ENCODE results near the gene PDHX.

PDHX gene

DNA sequence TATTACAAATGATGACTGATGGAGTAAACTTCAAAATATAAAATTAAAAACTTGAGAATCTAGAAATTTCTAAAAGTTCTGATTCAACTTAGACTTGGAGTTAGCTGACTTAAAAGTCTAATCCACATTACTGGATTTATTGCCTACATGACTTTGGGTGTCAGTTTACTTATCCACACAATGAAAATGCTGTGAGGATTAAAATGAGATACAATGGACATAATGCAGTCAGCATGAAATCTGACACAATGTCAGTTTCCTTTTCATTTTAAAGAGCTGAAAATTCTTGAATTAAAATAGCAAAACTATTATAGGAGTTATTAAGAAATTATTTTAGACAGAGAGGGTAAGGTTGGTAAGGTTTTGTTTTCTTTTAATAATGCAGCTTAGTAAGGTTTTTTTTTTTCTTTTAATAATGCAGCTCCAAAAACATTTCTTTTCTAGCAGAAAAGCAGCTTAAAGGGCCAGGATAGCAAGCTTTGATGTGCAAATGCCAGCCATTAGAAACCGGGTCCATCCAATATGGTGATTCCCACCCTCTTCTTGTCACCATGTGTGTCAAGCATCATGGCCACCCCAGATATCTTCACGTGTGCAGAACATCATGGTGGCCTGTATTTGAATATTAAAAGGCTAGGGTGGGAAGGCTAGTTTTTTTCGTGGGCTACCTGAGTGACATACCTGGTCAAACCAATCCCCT, 19.1 kb upstream of the PDHX start:
- TF ChIP-seq, protein P1, sequence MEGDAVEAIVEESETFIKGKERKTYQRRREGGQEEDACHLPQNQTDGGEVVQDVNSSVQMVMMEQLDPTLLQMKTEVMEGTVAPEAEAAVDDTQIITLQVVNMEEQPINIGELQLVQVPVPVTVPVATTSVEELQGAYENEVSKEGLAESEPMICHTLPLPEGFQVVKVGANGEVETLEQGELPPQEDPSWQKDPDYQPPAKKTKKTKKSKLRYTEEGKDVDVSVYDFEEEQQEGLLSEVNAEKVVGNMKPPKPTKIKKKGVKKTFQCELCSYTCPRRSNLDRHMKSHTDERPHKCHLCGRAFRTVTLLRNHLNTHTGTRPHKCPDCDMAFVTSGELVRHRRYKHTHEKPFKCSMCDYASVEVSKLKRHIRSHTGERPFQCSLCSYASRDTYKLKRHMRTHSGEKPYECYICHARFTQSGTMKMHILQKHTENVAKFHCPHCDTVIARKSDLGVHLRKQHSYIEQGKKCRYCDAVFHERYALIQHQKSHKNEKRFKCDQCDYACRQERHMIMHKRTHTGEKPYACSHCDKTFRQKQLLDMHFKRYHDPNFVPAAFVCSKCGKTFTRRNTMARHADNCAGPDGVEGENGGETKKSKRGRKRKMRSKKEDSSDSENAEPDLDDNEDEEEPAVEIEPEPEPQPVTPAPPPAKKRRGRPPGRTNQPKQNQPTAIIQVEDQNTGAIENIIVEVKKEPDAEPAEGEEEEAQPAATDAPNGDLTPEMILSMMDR (IDR thresholded peaks at IDR 0.05; ENCODE audit: insufficient read depth, low read depth, low read length, missing control alignments), result no peak
- no peak for DNase-seq (ENCODE audit: low read depth)
- H3K4me3 ChIP-seq (ENCODE audit: low read depth, low read length), result no peak overlapping the region

DNA sequence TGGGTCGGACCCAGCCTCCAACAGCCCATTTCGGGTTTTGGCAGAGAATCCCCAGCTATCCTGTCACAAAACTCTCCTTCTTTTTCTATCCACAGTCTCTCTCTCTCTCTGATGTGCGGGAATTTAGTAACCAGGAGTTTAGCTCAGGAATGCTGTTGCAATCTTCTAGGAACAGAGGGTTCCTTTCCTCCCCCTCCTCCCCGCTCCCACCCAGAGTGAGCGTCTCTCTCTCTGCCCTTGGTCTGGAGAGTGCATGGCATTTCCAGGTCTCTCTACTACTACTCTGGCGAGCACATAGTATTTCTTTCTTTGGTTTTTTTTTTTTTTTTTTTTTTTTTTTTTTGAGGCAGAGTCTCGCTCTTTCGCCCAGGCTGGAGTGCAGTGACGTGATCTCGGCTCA, 17.9 kb upstream of the PDHX start:
- no peak for DNase-seq (ENCODE audit: low read depth)
- TF ChIP-seq, protein P1 (IDR thresholded peaks at IDR 0.05; ENCODE audit: insufficient read depth, low read depth, low read length, missing control alignments), result no peak

DNA sequence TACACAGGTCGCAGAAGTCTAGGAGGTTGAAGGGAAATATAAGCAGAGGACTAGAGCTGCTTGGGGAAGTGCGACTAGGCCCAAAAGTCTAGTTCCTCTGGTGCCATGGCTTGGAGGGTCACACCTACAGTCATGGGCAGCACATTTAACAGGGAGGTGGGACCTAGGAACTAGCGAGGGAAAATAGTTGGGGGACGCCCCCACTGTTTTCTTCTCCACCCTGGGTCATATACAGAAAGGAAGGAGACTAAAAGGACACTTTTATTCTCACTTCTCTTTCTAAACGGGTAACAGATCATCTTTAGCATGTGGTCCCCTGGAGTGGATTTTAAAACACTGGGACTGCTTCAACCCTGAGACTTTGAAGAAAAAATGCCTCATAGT, 16.8 kb upstream of the PDHX start:
- TF ChIP-seq, protein P1 (IDR thresholded peaks at IDR 0.05; ENCODE audit: insufficient read depth, low read depth, low read length, missing control alignments), result no peak
- DNase-seq (ENCODE audit: low read depth), result peak; percentile 9
- no peak overlapping the region for H3K4me3 ChIP-seq (ENCODE audit: low read depth, low read length)

More for the DNA sequence above, 17.9 kb upstream of the PDHX start:
- H3K4me3 ChIP-seq (ENCODE audit: low read depth, low read length), result no peak overlapping the region

DNA sequence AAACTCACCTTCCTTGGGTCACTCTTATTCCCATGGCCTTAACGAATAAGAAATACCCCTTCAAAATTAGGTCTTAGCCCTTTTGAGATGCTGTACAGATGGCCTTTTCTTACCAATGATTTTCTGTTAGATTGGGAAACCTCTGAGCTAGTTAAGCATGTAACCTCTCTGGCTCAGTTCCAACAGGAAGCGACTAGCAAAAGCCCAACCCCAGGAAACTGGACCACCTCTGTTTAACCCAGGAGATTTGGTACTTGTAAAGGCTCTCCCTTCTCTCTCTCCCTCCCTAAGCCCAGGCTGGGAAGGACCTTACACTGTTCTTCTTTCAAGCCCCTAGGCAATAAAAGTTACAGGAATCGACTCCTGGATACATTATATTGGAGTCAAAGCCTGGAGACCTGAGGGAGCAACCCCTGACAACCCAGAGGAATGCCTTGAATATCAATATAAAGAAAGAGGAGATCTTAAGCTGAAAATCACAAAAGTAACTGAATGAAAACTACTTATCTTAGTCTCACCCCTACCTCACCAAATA, 11.9 kb upstream of the PDHX start:
- H3K4me3 ChIP-seq (ENCODE audit: low read depth, low read length), result no peak overlapping the region
- TF ChIP-seq, protein P1 (IDR thresholded peaks at IDR 0.05; ENCODE audit: insufficient read depth, low read depth, low read length, missing control alignments), result no peak
- no peak for DNase-seq (ENCODE audit: low read depth)

DNA sequence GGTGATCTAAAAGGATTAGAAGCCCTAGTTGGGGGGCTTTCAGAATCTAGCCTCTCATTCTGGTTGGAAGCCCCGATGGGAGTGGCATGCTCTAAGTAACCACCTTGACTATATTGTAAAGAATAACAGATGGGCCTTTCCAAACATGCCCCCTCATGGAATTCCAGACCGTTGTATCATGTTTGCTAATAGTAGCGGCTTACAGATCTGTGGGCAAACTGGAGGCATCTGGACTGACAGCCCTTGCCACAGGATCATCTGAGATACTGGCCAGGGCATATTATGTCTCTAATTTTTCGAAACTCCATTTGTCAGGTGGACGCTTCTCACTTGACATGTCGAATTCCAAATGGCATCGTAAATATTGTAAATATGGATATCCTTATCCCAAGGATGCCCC, 10.8 kb upstream of the PDHX start:
- TF ChIP-seq, protein P1 (IDR thresholded peaks at IDR 0.05; ENCODE audit: insufficient read depth, low read depth, low read length, missing control alignments), result no peak
- no peak for DNase-seq (ENCODE audit: low read depth)
- no peak overlapping the region for H3K4me3 ChIP-seq (ENCODE audit: low read depth, low read length)

DNA sequence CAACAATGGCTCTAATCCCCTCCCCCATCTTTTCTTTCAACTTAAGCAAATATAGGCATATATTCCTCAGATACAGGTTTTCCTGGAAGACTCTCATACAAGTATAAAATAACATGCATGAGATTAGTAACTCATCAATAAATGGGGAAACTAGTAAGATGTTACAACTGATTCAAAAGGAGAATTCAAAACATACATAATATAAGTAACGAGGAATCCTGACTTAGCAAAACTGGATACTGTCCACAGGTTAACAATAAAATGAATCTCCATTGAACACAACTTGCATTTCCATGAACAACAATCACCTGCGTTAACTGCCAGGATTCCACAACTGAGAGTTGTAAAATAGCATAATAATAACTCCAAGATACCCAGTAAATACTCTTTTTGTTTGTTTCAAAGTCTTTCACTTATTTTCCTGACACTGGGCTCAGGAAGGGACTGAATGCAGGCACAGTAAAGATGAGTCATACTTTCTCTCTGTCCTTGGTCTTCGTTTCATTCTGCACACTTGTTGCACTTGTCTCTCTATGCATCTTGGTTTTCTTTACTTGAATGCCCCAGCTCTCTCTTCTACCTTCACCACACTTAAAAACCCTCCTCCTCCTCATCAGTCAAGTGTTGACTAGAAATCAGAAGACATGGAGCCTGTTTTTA, 8.4 kb upstream of the PDHX start:
- DNase-seq (ENCODE audit: low read depth), result peak; percentile 9
- no peak overlapping the region for H3K4me3 ChIP-seq (ENCODE audit: low read depth, low read length)
- TF ChIP-seq, protein P1 (IDR thresholded peaks at IDR 0.05; ENCODE audit: insufficient read depth, low read depth, low read length, missing control alignments), result no peak
